Keratinocyte (primary cell): ENCODE data around the gene SMO. TPM values are rescaled to one million over a fixed set of nuclear protein-coding genes. Genes with fewer than 3 reads are reported as not detected.
A peak's percentile ranks its signal among the peaks of the same experiment; 100 is the strongest.
"Not testable (repeated sequence)": the region's sequence is repeated elsewhere in the genome, so short reads cannot be mapped to it uniquely, and the experiment has no call there.

Experiments used
- DNase-seq: peaks from one replicate; pipeline ENCODE4 v3.0.0-alpha.2; 2011; ENCODE audit warnings: low read depth, missing footprints, low spot score
- FAIRE-seq: peaks from 2 replicates; lab custom pipeline; 2011; peaks lifted over from hg19 to GRCh38; lab: Jason Lieb, UNC
- H2AFZ ChIP-seq: 2 replicates; pipeline ENCODE4 v1.6.0; 2012; ENCODE audit warnings: low read length, control low read depth, inconsistent platforms; ENCODE audit not compliant: control insufficient read depth
- H3K27ac ChIP-seq: 2 replicates; pipeline ENCODE4 v1.5.1; 2011; ENCODE audit warnings: low read length; ENCODE audit not compliant: control insufficient read depth, insufficient read depth
- H3K27me3 ChIP-seq: 3 replicates; pipeline ENCODE4 v1.6.0; 2011; ENCODE audit warnings: low read length; ENCODE audit not compliant: control insufficient read depth, insufficient read depth; ENCODE audit errors: extremely low read depth
- H3K36me3 ChIP-seq, 2 experiments: 2 replicates in 1 of 2; 3 replicates in 1 of 2; pipeline ENCODE4 v1.5.1; 2011; ENCODE audit warnings: low read length in 2 of 2, mild to moderate bottlenecking in 1 of 2; ENCODE audit not compliant: control insufficient read depth in 2 of 2, insufficient read depth in 2 of 2; ENCODE audit errors: extremely low read depth in 1 of 2
- H3K4me1 ChIP-seq: 3 replicates; pipeline ENCODE4 v1.5.1; 2011; ENCODE audit warnings: low read length; ENCODE audit not compliant: control insufficient read depth, insufficient read depth; ENCODE audit errors: extremely low read depth
- H3K4me2 ChIP-seq: 3 replicates; pipeline ENCODE4 v1.6.0; 2011; ENCODE audit warnings: low read depth, low read length; ENCODE audit not compliant: control insufficient read depth, insufficient read depth; ENCODE audit errors: extremely low read depth
- H3K4me3 ChIP-seq, 3 experiments: fragments of 200-600 bp in 1 of 3; sonication (generic) in 1 of 3; 2 replicates in 2 of 3; 3 replicates in 1 of 3; pipeline ENCODE4 v1.5.1; 2011 to 2016; ENCODE audit warnings: low read length in 3 of 3, mild to moderate bottlenecking in 3 of 3, control low read depth in 2 of 3, inconsistent platforms in 1 of 3, low read depth in 1 of 3, mixed read lengths in 1 of 3, mixed run types in 1 of 3, moderate library complexity in 1 of 3; ENCODE audit not compliant: control insufficient read depth in 2 of 3, insufficient read depth in 2 of 3; ENCODE audit errors: extremely low read depth in 1 of 3
- H3K79me2 ChIP-seq: 2 replicates; pipeline ENCODE4 v1.6.0; 2012; ENCODE audit warnings: low read length; ENCODE audit not compliant: control insufficient read depth, insufficient read depth
- H3K9ac ChIP-seq: 3 replicates; pipeline ENCODE4 v1.6.0; 2011; ENCODE audit warnings: low read length; ENCODE audit not compliant: control insufficient read depth, insufficient read depth; ENCODE audit errors: extremely low read depth
- H3K9me1 ChIP-seq: 3 replicates; pipeline ENCODE4 v1.6.0; 2011; ENCODE audit warnings: low read length; ENCODE audit not compliant: control insufficient read depth, insufficient read depth; ENCODE audit errors: extremely low read depth
- H3K9me3 ChIP-seq: 2 replicates; pipeline ENCODE4 v1.5.1; 2012; ENCODE audit warnings: low read depth, low read length; ENCODE audit not compliant: control insufficient read depth
- H4K20me1 ChIP-seq: 3 replicates; pipeline ENCODE4 v1.6.0; 2011; ENCODE audit warnings: low read length; ENCODE audit not compliant: control insufficient read depth, insufficient read depth; ENCODE audit errors: extremely low read depth
- EZH2 ChIP-seq: IDR thresholded peaks from one replicate; pipeline ENCODE4 v1.6.1; 2012; ENCODE audit warnings: inconsistent platforms, mild to moderate bottlenecking, low read length, moderate library complexity
- dilution Hi-C: fragments of 300-500 bp; cut with MboI; formaldehyde crosslinking; loops from one replicate; pipeline ENCODE4 v1.7.0; 2020; ENCODE audit warnings: low sequenced_read_pairs; ENCODE audit not compliant: extremely low pct_ligation_motif_present
- polyA plus RNA-seq, 5 experiments: library from polyadenylated mRNA; depleted of rRNA in 3 of 5; stranded (reverse) in 3 of 5; stranded (forward) in 1 of 5; unstranded in 1 of 5; fragments of >200 nt; gene quantifications; 1 replicate in 1 of 5; 2 replicates in 3 of 5; 3 replicates in 1 of 5; pipeline versions ENCODE4 v1.2.1 to v1.2.3, GENCODE V29; 2011 to 2012; ENCODE audit warnings: missing spikeins in 2 of 5, low read depth in 1 of 5, low replicate concordance in 1 of 5
- TF ChIP-seq, protein P1 (sequence below), 3 experiments: IDR thresholded peaks in 1 of 3; conservative IDR thresholded peaks in 1 of 3; optimal IDR thresholded peaks in 1 of 3; 2 replicates in 2 of 3; 3 replicates in 1 of 3; pipeline versions ENCODE3 to v1.5.1; 2011; ENCODE audit warnings: low read length in 3 of 3, mild to moderate bottlenecking in 3 of 3, moderate library complexity in 2 of 3, control low read depth in 1 of 3, inconsistent platforms in 1 of 3; ENCODE audit not compliant: insufficient read depth in 2 of 3; ENCODE audit errors: extremely low read depth in 1 of 3

The SMO gene
- polyA plus RNA-seq, 1 donor (not counting 4 experiments of a cell fraction or from before 2014, with no cell fraction given): 3.9 TPM

DNA sequence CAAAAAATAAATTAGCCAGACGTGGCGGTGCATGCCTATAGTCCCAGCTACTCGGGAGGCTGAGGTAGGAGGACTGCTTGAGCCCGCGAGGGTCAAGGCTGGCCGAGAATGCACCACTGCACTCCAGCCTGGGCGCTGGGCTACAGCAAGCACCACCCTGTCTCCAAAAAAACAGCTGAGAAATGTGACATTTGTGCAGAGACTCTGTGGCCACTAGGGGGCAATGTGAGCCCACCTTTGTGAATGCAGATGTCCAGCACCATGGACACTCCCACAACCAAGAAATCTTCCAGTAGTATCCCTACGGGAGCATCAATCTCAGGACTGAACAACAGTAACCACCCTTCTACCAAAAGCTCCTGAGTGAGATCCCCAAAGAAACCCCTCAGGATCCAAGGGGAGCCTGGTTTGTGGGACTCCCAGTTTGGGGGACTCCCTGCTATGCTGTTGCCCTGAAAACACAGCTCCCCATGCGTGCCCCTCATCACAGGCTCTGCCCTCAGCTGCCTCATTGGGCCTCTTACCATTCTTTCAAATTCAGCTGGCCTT, 30.2 kb downstream of the SMO start:
- dilution Hi-C loops: no loop called here
- no peak overlapping the region for H3K4me2 ChIP-seq
- H3K4me1 ChIP-seq: no peaks in the 10 kb centered on the region
- H2AFZ ChIP-seq: no peak overlapping the region
- DNase-seq (peak; percentile 45), FAIRE-seq (peak; percentile 91)
- no peaks in the 10 kb centered on the region for H3K27me3 ChIP-seq
- H3K27ac ChIP-seq: no peak overlapping the region
- no peaks in the 10 kb centered on the region for H3K9me3 ChIP-seq
- H4K20me1 ChIP-seq: no peaks in the 10 kb centered on the region
- H3K36me3 ChIP-seq: no peaks in the 10 kb centered on the region
- TF ChIP-seq, protein P1, sequence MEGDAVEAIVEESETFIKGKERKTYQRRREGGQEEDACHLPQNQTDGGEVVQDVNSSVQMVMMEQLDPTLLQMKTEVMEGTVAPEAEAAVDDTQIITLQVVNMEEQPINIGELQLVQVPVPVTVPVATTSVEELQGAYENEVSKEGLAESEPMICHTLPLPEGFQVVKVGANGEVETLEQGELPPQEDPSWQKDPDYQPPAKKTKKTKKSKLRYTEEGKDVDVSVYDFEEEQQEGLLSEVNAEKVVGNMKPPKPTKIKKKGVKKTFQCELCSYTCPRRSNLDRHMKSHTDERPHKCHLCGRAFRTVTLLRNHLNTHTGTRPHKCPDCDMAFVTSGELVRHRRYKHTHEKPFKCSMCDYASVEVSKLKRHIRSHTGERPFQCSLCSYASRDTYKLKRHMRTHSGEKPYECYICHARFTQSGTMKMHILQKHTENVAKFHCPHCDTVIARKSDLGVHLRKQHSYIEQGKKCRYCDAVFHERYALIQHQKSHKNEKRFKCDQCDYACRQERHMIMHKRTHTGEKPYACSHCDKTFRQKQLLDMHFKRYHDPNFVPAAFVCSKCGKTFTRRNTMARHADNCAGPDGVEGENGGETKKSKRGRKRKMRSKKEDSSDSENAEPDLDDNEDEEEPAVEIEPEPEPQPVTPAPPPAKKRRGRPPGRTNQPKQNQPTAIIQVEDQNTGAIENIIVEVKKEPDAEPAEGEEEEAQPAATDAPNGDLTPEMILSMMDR (optimal IDR thresholded peaks at IDR 0.05 in 1 of 3, IDR thresholded peaks at IDR 0.05 in 1 of 3, conservative IDR thresholded peaks at IDR 0.05 in 1 of 3; ENCODE audit: extremely low read depth in 1 of 3, insufficient read depth in 2 of 3, low read length in 3 of 3): peak; percentile 79 to 97 (median 95)
- TF ChIP-seq EZH2: no peak
- no peaks in the 10 kb centered on the region for H3K79me2 ChIP-seq
- H3K9ac ChIP-seq: no peak overlapping the region
- no peaks in the 10 kb centered on the region for H3K9me1 ChIP-seq
- H3K4me3 ChIP-seq: no peak overlapping the region

DNA sequence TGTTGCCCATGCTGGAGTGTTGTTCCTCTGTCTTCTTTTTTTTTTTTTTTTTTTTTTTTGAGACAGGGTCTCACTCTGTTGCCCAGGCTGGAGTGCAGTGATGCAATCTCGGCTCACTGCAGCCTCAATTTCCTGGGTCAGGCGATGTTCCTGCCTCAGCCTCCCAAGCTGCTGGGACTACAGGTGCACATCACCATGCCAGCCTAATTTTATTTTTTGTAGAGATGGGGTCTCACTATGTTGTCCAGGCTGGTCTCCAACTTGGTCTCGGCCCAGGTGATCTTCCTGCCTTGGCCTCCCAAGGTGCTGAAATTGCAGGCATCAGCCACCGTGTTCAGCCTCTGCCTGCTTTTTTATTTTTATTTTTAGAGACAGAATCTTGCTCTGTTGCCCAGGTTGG, 30.7 kb downstream of the SMO start:
- H3K79me2 ChIP-seq, H2AFZ ChIP-seq, H3K4me3 ChIP-seq, FAIRE-seq, H4K20me1 ChIP-seq, H3K27ac ChIP-seq, dilution Hi-C loops, H3K9ac ChIP-seq, H3K27me3 ChIP-seq, H3K36me3 ChIP-seq, DNase-seq, H3K9me3 ChIP-seq, H3K9me1 ChIP-seq, H3K4me2 ChIP-seq, H3K4me1 ChIP-seq: not testable (repeated sequence)

DNA sequence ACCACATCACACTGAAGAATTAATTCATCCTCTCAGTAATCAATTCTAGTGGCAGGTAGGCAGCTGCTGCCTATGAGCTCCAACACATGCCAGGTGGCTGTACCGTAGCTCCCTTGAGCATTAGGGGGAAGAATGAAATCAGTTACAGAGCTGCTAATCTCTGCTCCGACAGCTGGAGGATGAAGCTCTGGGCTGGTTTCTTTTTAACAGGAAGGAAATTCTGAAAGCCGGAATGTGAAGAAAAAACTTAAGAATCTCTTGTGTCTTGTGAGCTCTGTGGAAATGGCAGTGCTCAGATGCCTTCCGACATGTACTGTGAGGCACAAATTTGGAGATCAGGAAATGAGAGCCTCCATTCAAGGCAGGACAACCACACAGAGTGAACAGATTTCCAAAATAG, 33.6 kb downstream of the SMO start:
- FAIRE-seq (no peak), DNase-seq (no peak)
- no peaks in the 10 kb centered on the region for H3K9me3 ChIP-seq
- no peaks in the 10 kb centered on the region for H4K20me1 ChIP-seq
- no peaks in the 10 kb centered on the region for H3K27me3 ChIP-seq
- dilution Hi-C loops: no loop called here
- no peak overlapping the region for H2AFZ ChIP-seq
- no peak overlapping the region for H3K4me2 ChIP-seq
- H3K36me3 ChIP-seq: no peaks in the 10 kb centered on the region
- no peak overlapping the region for H3K9ac ChIP-seq
- TF ChIP-seq, protein P1 (optimal IDR thresholded peaks at IDR 0.05 in 1 of 3, IDR thresholded peaks at IDR 0.05 in 1 of 3, conservative IDR thresholded peaks at IDR 0.05 in 1 of 3; ENCODE audit: extremely low read depth in 1 of 3, insufficient read depth in 2 of 3, low read length in 3 of 3): no peak
- TF ChIP-seq EZH2: no peak
- H3K4me1 ChIP-seq: peaks cover 13% of the 10 kb centered on the region
- H3K27ac ChIP-seq: no peak overlapping the region
- no peaks in the 10 kb centered on the region for H3K9me1 ChIP-seq
- H3K79me2 ChIP-seq: peaks cover 17% of the 10 kb centered on the region
- no peak overlapping the region for H3K4me3 ChIP-seq
